ENCODE results near the gene UBE2B.
"Not testable (repeated sequence)": the region's sequence is repeated elsewhere in the genome, so short reads cannot be mapped to it uniquely, and the experiment has no call there.

The UBE2B gene

DNA sequence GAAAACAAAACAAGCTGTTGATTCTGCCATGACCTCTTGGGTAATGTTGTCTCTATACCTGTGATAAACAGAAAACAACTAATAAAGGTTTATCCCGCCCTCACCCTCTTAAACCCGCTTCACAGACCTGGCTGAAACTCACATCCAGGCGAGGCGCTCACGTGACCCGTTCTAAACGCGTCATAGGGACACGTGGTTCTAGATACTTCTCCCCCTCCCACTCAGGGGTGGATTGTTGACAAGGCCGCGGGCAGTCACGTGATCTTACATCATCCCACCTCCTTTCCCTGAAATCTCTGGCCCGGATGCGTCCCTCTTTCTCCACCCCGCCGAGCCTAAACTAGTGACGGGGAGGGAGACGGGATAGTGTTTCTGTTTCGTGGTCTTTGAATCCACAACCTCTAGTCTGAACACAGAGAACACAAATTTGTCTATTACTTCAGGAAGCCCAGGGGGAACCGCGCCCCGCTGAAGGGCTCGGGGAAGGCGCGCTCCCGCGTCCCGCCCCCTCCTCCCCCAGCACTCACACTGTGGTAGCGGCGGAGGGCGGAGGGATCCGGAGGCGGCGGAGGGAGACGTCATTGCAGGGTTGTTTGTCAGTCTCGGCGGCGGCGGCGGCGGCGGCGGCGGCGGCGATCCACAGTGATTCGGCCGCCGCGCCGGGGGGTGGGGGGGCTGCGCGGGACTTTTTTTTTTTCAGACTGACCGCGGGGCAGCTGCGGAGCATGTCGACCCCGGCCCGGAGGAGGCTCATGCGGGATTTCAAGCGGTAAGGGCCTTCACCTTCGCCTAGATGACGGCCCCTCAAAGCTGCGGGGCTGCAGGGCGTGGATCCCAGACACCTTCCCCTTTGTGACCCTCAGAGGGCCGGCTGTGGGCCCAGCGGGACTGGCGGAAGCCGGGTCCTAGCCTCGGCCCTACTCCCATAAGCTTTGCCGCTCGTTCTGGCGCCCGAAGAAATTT, at the start of gene UBE2B:
Gene UBE2B (plus strand): TSS at position 699 of the 963 bp plus-strand sequence. CDS start 27 bp downstream, at position 726.
- Histone ChIP-seq H3K36me3 (ENCODE audit: control insufficient read depth, insufficient read depth, low read length) (no peaks in the 10 kb centered on the region), H3K27me3 (ENCODE audit: control insufficient read depth, insufficient read depth, low read length) (no peaks in the 10 kb centered on the region), H3K9ac (ENCODE audit: low read length) (peak within 1 kb of the TSS; percentile 100), H3K9me3 (ENCODE audit: control insufficient read depth, low read length) (no peaks in the 10 kb centered on the region), H3K4me1 (ENCODE audit: control insufficient read depth, insufficient read depth, low read length) (peaks cover 10% of the 10 kb centered on the region), H3K4me3 (ENCODE audit: low read length) (peak within 1 kb of the TSS; percentile 91)

GRCh38 chr5:134327327-134327726, 44.0 kb upstream of the UBE2B start:
- peaks cover 6% of the 10 kb centered on the region for H3K9me3 ChIP-seq (ENCODE audit: control insufficient read depth, low read length)
- H3K4me1 ChIP-seq (ENCODE audit: control insufficient read depth, insufficient read depth, low read length) = no peaks in the 10 kb centered on the region
- H3K4me3 ChIP-seq (ENCODE audit: low read length) = no peak overlapping the region
- no peaks in the 10 kb centered on the region for H3K27me3 ChIP-seq (ENCODE audit: control insufficient read depth, insufficient read depth, low read length)
- no peak overlapping the region for H3K9ac ChIP-seq (ENCODE audit: low read length)
- H3K36me3 ChIP-seq (ENCODE audit: control insufficient read depth, insufficient read depth, low read length) = no peaks in the 10 kb centered on the region

DNA sequence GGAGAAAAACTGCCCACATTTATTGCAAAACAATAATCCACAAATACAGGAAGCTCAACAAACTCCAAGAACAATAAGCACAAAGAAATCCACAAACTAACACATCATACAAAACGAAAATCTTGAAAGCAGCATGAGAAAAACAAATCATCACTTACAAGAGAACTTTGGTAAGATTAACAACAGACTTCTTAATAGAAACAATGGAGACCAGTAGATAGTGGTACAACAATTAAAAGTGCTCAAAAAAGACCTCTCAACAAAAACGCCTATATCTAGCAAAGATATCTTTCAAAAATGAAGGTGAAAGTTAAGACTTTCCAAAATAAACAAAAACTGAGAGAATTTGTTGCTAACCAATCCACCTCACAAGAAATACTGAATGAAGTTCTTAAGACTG, 42.8 kb upstream of the UBE2B start:
- Histone ChIP-seq H3K4me1 (ENCODE audit: control insufficient read depth, insufficient read depth, low read length) (no peaks in the 10 kb centered on the region), H3K9me3 (ENCODE audit: control insufficient read depth, low read length) (peaks cover 6% of the 10 kb centered on the region), H3K36me3 (ENCODE audit: control insufficient read depth, insufficient read depth, low read length) (no peaks in the 10 kb centered on the region), H3K4me3 (ENCODE audit: low read length) (no peak overlapping the region), H3K27me3 (ENCODE audit: control insufficient read depth, insufficient read depth, low read length) (no peaks in the 10 kb centered on the region), H3K9ac (ENCODE audit: low read length) (no peak overlapping the region)

GRCh38 chr5:134336833-134337232, 34.5 kb upstream of the UBE2B start:
- not testable (repeated sequence) for H3K9me3 ChIP-seq (ENCODE audit: control insufficient read depth, low read length); H3K36me3 ChIP-seq (ENCODE audit: control insufficient read depth, insufficient read depth, low read length); H3K27me3 ChIP-seq (ENCODE audit: control insufficient read depth, insufficient read depth, low read length); H3K9ac ChIP-seq (ENCODE audit: low read length); H3K4me3 ChIP-seq (ENCODE audit: low read length); H3K4me1 ChIP-seq (ENCODE audit: control insufficient read depth, insufficient read depth, low read length)

DNA sequence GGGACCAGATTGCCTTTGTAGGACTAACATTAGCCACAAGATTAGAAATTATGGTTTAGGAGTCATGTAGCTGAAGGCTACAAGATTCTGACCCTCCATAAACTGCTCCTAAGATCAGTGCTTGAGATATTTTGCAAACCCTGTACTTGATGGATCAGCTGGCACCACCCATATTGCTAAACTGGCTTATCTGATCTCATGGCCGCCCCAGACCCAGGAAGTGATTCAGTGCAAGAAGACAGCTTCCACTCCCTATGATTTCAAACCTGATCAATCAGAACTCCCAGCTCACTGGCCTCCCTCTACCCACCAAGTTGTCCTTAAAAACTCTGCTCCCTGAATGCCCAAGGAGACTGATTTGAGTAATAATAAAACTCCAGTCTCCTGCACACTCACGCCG, 27.9 kb upstream of the UBE2B start:
- not testable (repeated sequence) for H3K36me3 ChIP-seq (ENCODE audit: control insufficient read depth, insufficient read depth, low read length); H3K27me3 ChIP-seq (ENCODE audit: control insufficient read depth, insufficient read depth, low read length); H3K4me1 ChIP-seq (ENCODE audit: control insufficient read depth, insufficient read depth, low read length); H3K9ac ChIP-seq (ENCODE audit: low read length); H3K4me3 ChIP-seq (ENCODE audit: low read length); H3K9me3 ChIP-seq (ENCODE audit: control insufficient read depth, low read length)

DNA sequence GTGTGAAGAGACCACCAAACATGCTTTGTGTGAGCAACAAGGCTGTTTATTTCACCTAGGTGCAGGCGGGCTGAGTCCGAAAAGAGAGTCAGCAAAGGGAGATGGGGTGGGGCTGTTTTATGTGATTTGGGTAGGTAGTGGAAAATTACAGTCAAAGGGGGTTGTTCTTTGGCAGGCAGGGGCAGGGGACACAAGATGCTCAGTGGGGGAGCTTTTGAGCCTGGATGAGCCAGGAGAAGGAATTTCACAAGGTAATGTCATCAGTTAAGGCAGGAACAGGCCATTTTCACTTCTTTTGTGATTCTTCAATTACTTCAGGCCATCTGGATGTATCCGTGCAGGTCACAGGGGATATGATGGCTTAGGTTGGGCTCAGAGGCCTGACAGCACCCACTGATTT, 25.9 kb upstream of the UBE2B start:
- not testable (repeated sequence) for H3K4me3 ChIP-seq (ENCODE audit: low read length); H3K36me3 ChIP-seq (ENCODE audit: control insufficient read depth, insufficient read depth, low read length)

DNA sequence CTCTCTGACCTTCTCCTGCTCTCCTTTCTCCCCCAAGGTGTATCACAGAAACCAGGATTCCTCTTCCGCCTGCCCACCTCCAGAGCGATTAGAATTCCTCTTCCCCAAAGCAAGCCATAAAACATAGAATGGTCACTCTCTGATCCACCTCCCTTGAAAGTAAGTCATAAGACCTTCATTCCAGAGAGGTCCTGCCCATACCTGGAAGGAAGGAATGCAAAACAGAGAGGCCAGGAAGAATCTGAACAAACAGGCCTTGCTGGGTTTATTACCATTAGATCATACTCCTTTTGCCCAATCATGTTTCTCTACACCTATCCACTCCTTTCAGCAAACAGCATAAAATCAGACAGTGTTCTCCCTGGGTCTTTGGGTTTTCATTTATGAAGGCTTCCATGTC, 25.4 kb upstream of the UBE2B start:
- no peak overlapping the region for H3K4me3 ChIP-seq (ENCODE audit: low read length)
- no peak overlapping the region for H3K9ac ChIP-seq (ENCODE audit: low read length)
- no peaks in the 10 kb centered on the region for H3K27me3 ChIP-seq (ENCODE audit: control insufficient read depth, insufficient read depth, low read length)
- no peaks in the 10 kb centered on the region for H3K36me3 ChIP-seq (ENCODE audit: control insufficient read depth, insufficient read depth, low read length)
- H3K4me1 ChIP-seq (ENCODE audit: control insufficient read depth, insufficient read depth, low read length) = no peaks in the 10 kb centered on the region
- H3K9me3 ChIP-seq (ENCODE audit: control insufficient read depth, low read length) = no peaks in the 10 kb centered on the region

More for the DNA sequence above, 25.9 kb upstream of the UBE2B start:
- not testable (repeated sequence) for H3K27me3 ChIP-seq (ENCODE audit: control insufficient read depth, insufficient read depth, low read length); H3K4me1 ChIP-seq (ENCODE audit: control insufficient read depth, insufficient read depth, low read length); H3K9ac ChIP-seq (ENCODE audit: low read length); H3K9me3 ChIP-seq (ENCODE audit: control insufficient read depth, low read length)

- Histone ChIP-seq H3K36me3 (ENCODE audit: control insufficient read depth, insufficient read depth, low read length) (no peaks in the 10 kb centered on the region), H3K4me3 (ENCODE audit: low read length) (no peak overlapping the region), H3K27me3 (ENCODE audit: control insufficient read depth, insufficient read depth, low read length) (no peaks in the 10 kb centered on the region), H3K9ac (ENCODE audit: low read length) (no peak overlapping the region), H3K9me3 (ENCODE audit: control insufficient read depth, low read length) (no peaks in the 10 kb centered on the region), H3K4me1 (ENCODE audit: control insufficient read depth, insufficient read depth, low read length) (no peaks in the 10 kb centered on the region)
Measured at GRCh38 chr5:134349463-134349862, 21.9 kb upstream of the UBE2B start.

GRCh38 chr5:134355681-134356080, 15.7 kb upstream of the UBE2B start:
- H3K9me3 ChIP-seq (ENCODE audit: control insufficient read depth, low read length) = no peaks in the 10 kb centered on the region
- H3K36me3 ChIP-seq (ENCODE audit: control insufficient read depth, insufficient read depth, low read length) = no peaks in the 10 kb centered on the region
- no peaks in the 10 kb centered on the region for H3K4me1 ChIP-seq (ENCODE audit: control insufficient read depth, insufficient read depth, low read length)
- no peaks in the 10 kb centered on the region for H3K27me3 ChIP-seq (ENCODE audit: control insufficient read depth, insufficient read depth, low read length)
- no peak overlapping the region for H3K9ac ChIP-seq (ENCODE audit: low read length)
- H3K4me3 ChIP-seq (ENCODE audit: low read length) = no peak overlapping the region

DNA sequence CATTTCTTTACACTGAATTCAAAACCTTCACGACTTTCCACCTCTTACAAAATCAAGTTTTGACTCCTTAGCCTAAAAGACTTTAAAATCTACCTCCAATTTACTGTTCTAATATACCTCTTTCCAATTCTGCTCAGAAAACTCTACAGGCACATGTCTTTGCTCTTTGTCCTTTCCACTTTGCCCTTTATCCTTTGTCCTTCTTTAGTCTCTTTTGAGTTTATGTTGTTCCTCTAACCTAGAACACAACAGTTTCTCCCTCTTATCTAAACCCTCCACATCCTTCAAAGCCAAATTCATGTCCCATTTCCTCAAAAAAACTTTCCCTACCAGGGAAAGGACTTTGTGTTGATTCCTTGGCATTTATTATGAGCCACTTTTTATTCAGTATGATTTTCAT, 5.8 kb upstream of the UBE2B start:
- Histone ChIP-seq H3K4me1 (ENCODE audit: control insufficient read depth, insufficient read depth, low read length) (peaks cover 9% of the 10 kb centered on the region), H3K36me3 (ENCODE audit: control insufficient read depth, insufficient read depth, low read length) (no peaks in the 10 kb centered on the region), H3K4me3 (ENCODE audit: low read length) (no peak overlapping the region), H3K9ac (ENCODE audit: low read length) (no peak overlapping the region), H3K9me3 (ENCODE audit: control insufficient read depth, low read length) (no peaks in the 10 kb centered on the region), H3K27me3 (ENCODE audit: control insufficient read depth, insufficient read depth, low read length) (no peaks in the 10 kb centered on the region)

GRCh38 chr5:134370311-134370870, 978 bp upstream of the UBE2B start:
- Histone ChIP-seq H3K9ac (ENCODE audit: low read length) (peak overlapping the region; percentile 100), H3K4me1 (ENCODE audit: control insufficient read depth, insufficient read depth, low read length) (peaks cover 10% of the 10 kb centered on the region), H3K27me3 (ENCODE audit: control insufficient read depth, insufficient read depth, low read length) (no peaks in the 10 kb centered on the region), H3K4me3 (ENCODE audit: low read length) (peak overlapping the region; percentile 78), H3K36me3 (ENCODE audit: control insufficient read depth, insufficient read depth, low read length) (no peaks in the 10 kb centered on the region), H3K9me3 (ENCODE audit: control insufficient read depth, low read length) (no peaks in the 10 kb centered on the region)

DNA sequence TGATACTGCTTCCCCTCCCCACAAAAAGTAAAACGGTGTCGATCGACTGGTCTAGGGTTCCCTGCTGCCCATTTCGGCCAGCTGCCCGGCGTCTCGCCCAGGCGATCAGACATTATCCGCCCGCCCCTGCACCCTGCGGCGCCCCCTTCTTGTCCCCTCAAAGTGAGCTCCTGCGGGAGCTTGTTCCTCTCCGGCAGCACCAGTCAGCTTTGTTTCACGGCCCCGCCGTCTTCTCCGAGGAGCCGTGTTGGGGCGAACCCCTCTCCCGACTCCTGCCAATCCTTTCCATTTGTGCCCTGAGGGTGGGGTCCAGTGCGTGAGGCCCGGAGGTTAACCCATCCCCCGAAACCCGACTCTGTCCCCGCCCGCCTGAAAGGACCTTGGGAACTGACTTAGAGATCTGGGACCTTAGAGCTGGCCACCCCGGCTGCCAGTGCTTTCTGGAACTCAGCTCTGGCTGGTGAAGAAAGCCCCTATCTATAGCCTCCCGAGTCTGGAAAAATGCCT, 518 bp downstream of the UBE2B start:
- H3K9me3 ChIP-seq (ENCODE audit: control insufficient read depth, low read length) = no peaks in the 10 kb centered on the region
- H3K4me3 ChIP-seq (ENCODE audit: low read length) = peak overlapping the region; percentile 91
- H3K27me3 ChIP-seq (ENCODE audit: control insufficient read depth, insufficient read depth, low read length) = no peaks in the 10 kb centered on the region
- H3K36me3 ChIP-seq (ENCODE audit: control insufficient read depth, insufficient read depth, low read length) = peaks cover 5% of the 10 kb centered on the region
- peak overlapping the region; percentile 100 for H3K9ac ChIP-seq (ENCODE audit: low read length)
- H3K4me1 ChIP-seq (ENCODE audit: control insufficient read depth, insufficient read depth, low read length) = peaks cover 10% of the 10 kb centered on the region
